Prostate gland (tissue), 2 donors: ENCODE results near the gene ZNF227.

Experiments used
- POLR2A ChIP-seq: fragments of 450-650 bp; IDR thresholded peaks from one replicate; pipeline ENCODE4 v1.6.1; 2016; ENCODE audit warnings: antibody characterized with exemption, mild to moderate bottlenecking
- POLR2AphosphoS5 ChIP-seq: sonication (generic); formaldehyde crosslinking; IDR thresholded peaks from one replicate; pipeline ENCODE4 v1.6.1; 2017; ENCODE audit warnings: antibody characterized with exemption
- TF ChIP-seq, protein P1 (sequence below), 4 experiments: fragments of 200-600 bp in 2 of 4; fragments of 450-650 bp in 2 of 4; sonication (generic) in 2 of 4; IDR thresholded peaks; 1 replicate in 3 of 4; 2 replicates in 1 of 4; pipeline ENCODE4 v1.5.1; 2016 to 2019; ENCODE audit warnings: antibody characterized with exemption in 4 of 4, mild to moderate bottlenecking in 2 of 4, moderate library complexity in 2 of 4

DNA sequence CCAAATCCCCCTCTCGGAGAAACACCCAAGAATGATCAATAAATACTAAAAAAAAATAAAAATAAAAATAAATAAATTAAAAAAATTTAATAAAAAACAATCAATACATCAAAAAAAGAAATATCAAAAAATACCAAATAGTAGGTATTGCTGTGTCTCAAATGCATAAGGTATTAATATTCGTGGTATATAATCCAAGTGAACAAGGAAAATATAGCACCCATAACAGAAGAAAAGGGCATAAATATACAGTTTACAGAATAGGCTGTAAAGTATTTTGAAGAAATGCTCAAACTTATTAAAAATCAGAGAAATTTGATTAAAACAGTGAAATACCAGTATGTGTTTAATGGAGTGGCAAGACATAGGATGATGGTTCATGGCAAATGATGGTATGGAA, 7.6 kb upstream of the ZNF227 start:
- TF ChIP-seq POLR2AphosphoS5: no peak
- TF ChIP-seq, protein P1, sequence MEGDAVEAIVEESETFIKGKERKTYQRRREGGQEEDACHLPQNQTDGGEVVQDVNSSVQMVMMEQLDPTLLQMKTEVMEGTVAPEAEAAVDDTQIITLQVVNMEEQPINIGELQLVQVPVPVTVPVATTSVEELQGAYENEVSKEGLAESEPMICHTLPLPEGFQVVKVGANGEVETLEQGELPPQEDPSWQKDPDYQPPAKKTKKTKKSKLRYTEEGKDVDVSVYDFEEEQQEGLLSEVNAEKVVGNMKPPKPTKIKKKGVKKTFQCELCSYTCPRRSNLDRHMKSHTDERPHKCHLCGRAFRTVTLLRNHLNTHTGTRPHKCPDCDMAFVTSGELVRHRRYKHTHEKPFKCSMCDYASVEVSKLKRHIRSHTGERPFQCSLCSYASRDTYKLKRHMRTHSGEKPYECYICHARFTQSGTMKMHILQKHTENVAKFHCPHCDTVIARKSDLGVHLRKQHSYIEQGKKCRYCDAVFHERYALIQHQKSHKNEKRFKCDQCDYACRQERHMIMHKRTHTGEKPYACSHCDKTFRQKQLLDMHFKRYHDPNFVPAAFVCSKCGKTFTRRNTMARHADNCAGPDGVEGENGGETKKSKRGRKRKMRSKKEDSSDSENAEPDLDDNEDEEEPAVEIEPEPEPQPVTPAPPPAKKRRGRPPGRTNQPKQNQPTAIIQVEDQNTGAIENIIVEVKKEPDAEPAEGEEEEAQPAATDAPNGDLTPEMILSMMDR (IDR thresholded peaks at IDR 0.05): no peak
- no peak for TF ChIP-seq POLR2A
